Measurements from ENCODE around the gene FERMT1.

GRCh38 chr20:6079016-6079415 is 43.8 kb downstream of the FERMT1 start:
- no peak for TF ChIP-seq CTCF (IDR thresholded peaks at IDR 0.05; ENCODE audit: insufficient read depth, low read length)
- no peak for TF ChIP-seq REST (IDR thresholded peaks at IDR 0.05; ENCODE audit: insufficient replicate concordance, low read depth)
- no peak for TF ChIP-seq GABPA (IDR thresholded peaks at IDR 0.05; ENCODE audit: low read depth)
- TF ChIP-seq POLR2AphosphoS5 (IDR thresholded peaks at IDR 0.05; ENCODE audit: low read depth), result no peak

All from HL-60 (cell line).